GM23338 (cell line): ENCODE results near the gene TMX2.

ENCODE experiments used
- CREB1 ChIP-seq: fragments of 250-450 bp; sonication (Bioruptor Pico); IDR thresholded peaks from 2 replicates; pipeline ENCODE4 v1.5.0; 2020; ENCODE audit warnings: low read depth, mild to moderate bottlenecking, moderate library complexity
- CTCF ChIP-seq, 2 experiments: fragments of 200-600 bp in 1 of 2; sonication (generic) in 1 of 2; conservative IDR thresholded peaks; 2 replicates each; pipeline versions ENCODE4 v1.5.1 to v1.6.1; 2016 to 2017; ENCODE audit warnings: antibody characterized with exemption in 2 of 2, low read depth in 2 of 2, mild to moderate bottlenecking in 2 of 2, moderate library complexity in 1 of 2
- ETS1 ChIP-seq: IDR thresholded peaks from 2 replicates; pipeline ENCODE4 v1.6.1; 2016; ENCODE audit warnings: antibody characterized with exemption
- EZH2 ChIP-seq: fragments of 200-600 bp; sonication (generic); IDR thresholded peaks from one replicate; pipeline ENCODE4 v1.8.0; 2017; ENCODE audit warnings: antibody characterized with exemption, mild to moderate bottlenecking, low read depth; ENCODE audit not compliant: unreplicated experiment
- EZH2phosphoT487 ChIP-seq: fragments of 200-600 bp; sonication (generic); IDR thresholded peaks from one replicate; pipeline ENCODE4 v1.8.1; 2018; ENCODE audit warnings: antibody characterized with exemption; ENCODE audit not compliant: unreplicated experiment
- JUNB ChIP-seq: IDR thresholded peaks from one replicate; pipeline ENCODE4 v1.6.1; 2016; ENCODE audit warnings: antibody characterized with exemption; ENCODE audit not compliant: unreplicated experiment
- NANOG ChIP-seq: IDR thresholded peaks from 2 replicates; pipeline ENCODE4 v1.6.1; 2016; ENCODE audit warnings: antibody characterized with exemption, borderline replicate concordance
- POLR2AphosphoS5 ChIP-seq: IDR thresholded peaks from 2 replicates; pipeline ENCODE4 v1.6.1; 2016; ENCODE audit warnings: antibody characterized with exemption, low read depth
- REST ChIP-seq: IDR thresholded peaks from one replicate; pipeline ENCODE4 v1.6.1; 2018; ENCODE audit warnings: antibody characterized with exemption; ENCODE audit not compliant: unreplicated experiment
- STAT1 ChIP-seq: IDR thresholded peaks from one replicate; pipeline ENCODE4 v1.6.1; 2016; ENCODE audit warnings: antibody characterized with exemption; ENCODE audit not compliant: unreplicated experiment
- ZNF114 ChIP-seq: fragments of 250-450 bp; sonication (Bioruptor Pico); IDR thresholded peaks from 2 replicates; pipeline ENCODE4 v1.5.0; 2020; ENCODE audit warnings: mild to moderate bottlenecking, moderate library complexity
- ZNF331 ChIP-seq: fragments of 250-450 bp; sonication (Bioruptor Pico); IDR thresholded peaks from 2 replicates; pipeline ENCODE4 v1.5.0; 2020; ENCODE audit warnings: low read depth, mild to moderate bottlenecking, moderate library complexity
- ZNF462 ChIP-seq: fragments of 250-450 bp; sonication (Bioruptor Pico); IDR thresholded peaks from 2 replicates; pipeline ENCODE4 v1.5.0; 2020; ENCODE audit warnings: mild to moderate bottlenecking, moderate library complexity

- TF ChIP-seq CTCF (conservative IDR thresholded peaks at IDR 0.05; ENCODE audit: low read depth in 2 of 2) (no peak), EZH2 (no peak), ZNF331 (CRISPR knock-in tag) (no peak), ZNF114 (CRISPR knock-in tag) (no peak), EZH2phosphoT487 (no peak), REST (no peak), POLR2AphosphoS5 (no peak), STAT1 (no peak), ETS1 (no peak), JUNB (no peak), CREB1 (no peak), NANOG (no peak), ZNF462 (CRISPR knock-in tag) (no peak)
These were observed 29.7 kb downstream of the TMX2 start for GRCh38 chr11:57742087-57742452.
